ENCODE results near the gene DNM1.

Gene DNM1

GRCh38 chr9:128193469-128194096 lies 9.6 kb upstream of the DNM1 start:
- Histone ChIP-seq H3K4me1 (ENCODE audit: control extremely low read depth in 1 of 4, control insufficient read depth in 4 of 4, insufficient read depth in 4 of 4, low read length in 3 of 4) (peaks cover 0 to 37% (median 26%) of the 10 kb centered on the region in 4 experiments), H3K4me3 (ENCODE audit: control insufficient read depth in 1 of 7, extremely low read depth in 1 of 7, insufficient read depth in 4 of 7, low read depth in 2 of 7, low read length in 6 of 7) (no peak overlapping the region), H3K36me3 (ENCODE audit: control insufficient read depth in 4 of 4, insufficient read depth in 4 of 4, low read length in 3 of 4) (peaks cover 0 to 10% (median 2%) of the 10 kb centered on the region in 4 experiments), H3K27me3 (replicated peaks in 2 of 5; ENCODE audit: control insufficient read depth in 4 of 5, insufficient read depth in 5 of 5, low read length in 4 of 5) (no peaks in the 10 kb centered on the region), H3K9me3 (ENCODE audit: control extremely low read depth in 1 of 5, control insufficient read depth in 4 of 5, insufficient read depth in 2 of 5, low read depth in 1 of 5, low read length in 4 of 5) (no peaks in the 10 kb centered on the region), H3K27ac (ENCODE audit: insufficient read depth in 1 of 2, low read depth in 1 of 2, low read length in 2 of 2, poor library complexity in 1 of 2, severe bottlenecking in 2 of 2) (no peak overlapping the region)
- ChIA-PET CTCF (interaction anchor here (0.9 kb wide), 1 partner anchor 7 kb away, joined by 3 read pairs; no protein-coding TSS in a partner anchor), POLR2A (no interaction called here)
- no peak for DNase-seq
- WGBS (ENCODE audit: insufficient coverage) = 89% methylated on average over 13 of the region's 14 CpGs

GRCh38 chr9:128201441-128202369 lies 1.5 kb upstream of the DNM1 start:
- H3K36me3 ChIP-seq (ENCODE audit: control insufficient read depth in 4 of 4, insufficient read depth in 4 of 4, low read length in 3 of 4) = no peaks in the 10 kb centered on the region
- peaks cover 0 to 26% (median 14%) of the 10 kb centered on the region in 4 experiments for H3K4me1 ChIP-seq (ENCODE audit: control extremely low read depth in 1 of 4, control insufficient read depth in 4 of 4, insufficient read depth in 4 of 4, low read length in 3 of 4)
- CTCF ChIA-PET = interaction anchor here (0.9 to 7.1 kb wide), 2 partner anchors 9 to 12 kb away, joined by 3 to 27 read pairs; partner anchors contain the start of gene CIZ1
- no peak for DNase-seq
- no peak overlapping the region for H3K27ac ChIP-seq (ENCODE audit: insufficient read depth in 1 of 2, low read depth in 1 of 2, low read length in 2 of 2, poor library complexity in 1 of 2, severe bottlenecking in 2 of 2)
- H3K27me3 ChIP-seq (replicated peaks in 2 of 5; ENCODE audit: control insufficient read depth in 4 of 5, insufficient read depth in 5 of 5, low read length in 4 of 5) = no peaks in the 10 kb centered on the region
- POLR2A ChIA-PET = no interaction called here
- H3K9me3 ChIP-seq (ENCODE audit: control extremely low read depth in 1 of 5, control insufficient read depth in 4 of 5, insufficient read depth in 2 of 5, low read depth in 1 of 5, low read length in 4 of 5) = no peaks in the 10 kb centered on the region
- 98% methylated on average over 10 of the region's 13 CpGs for WGBS (ENCODE audit: insufficient coverage)
- H3K4me3 ChIP-seq (ENCODE audit: control insufficient read depth in 1 of 7, extremely low read depth in 1 of 7, insufficient read depth in 4 of 7, low read depth in 2 of 7, low read length in 6 of 7) = no peak overlapping the region

- ChIA-PET CTCF (interaction anchor here (1.5 to 7.1 kb wide), 2 partner anchors 13 to 16 kb away, joined by 5 to 27 read pairs; partner anchors contain the start of gene CIZ1), POLR2A (no interaction called here)
- Histone ChIP-seq H3K36me3 (ENCODE audit: control insufficient read depth in 4 of 4, insufficient read depth in 4 of 4, low read length in 3 of 4) (no peaks in the 10 kb centered on the region), H3K27me3 (replicated peaks in 2 of 5; ENCODE audit: control insufficient read depth in 4 of 5, insufficient read depth in 5 of 5, low read length in 4 of 5) (no peaks in the 10 kb centered on the region), H3K4me3 (ENCODE audit: control insufficient read depth in 1 of 7, extremely low read depth in 1 of 7, insufficient read depth in 4 of 7, low read depth in 2 of 7, low read length in 6 of 7) (peak overlapping the region in 4 of 7 experiments; percentile 72 to 84 (median 76)), H3K9me3 (ENCODE audit: control extremely low read depth in 1 of 5, control insufficient read depth in 4 of 5, insufficient read depth in 2 of 5, low read depth in 1 of 5, low read length in 4 of 5) (no peaks in the 10 kb centered on the region), H3K4me1 (ENCODE audit: control extremely low read depth in 1 of 4, control insufficient read depth in 4 of 4, insufficient read depth in 4 of 4, low read length in 3 of 4) (peaks cover 0 to 26% (median 14%) of the 10 kb centered on the region in 4 experiments), H3K27ac (ENCODE audit: insufficient read depth in 1 of 2, low read depth in 1 of 2, low read length in 2 of 2, poor library complexity in 1 of 2, severe bottlenecking in 2 of 2) (no peak overlapping the region)
- DNase-seq = no peak
- 14% methylated on average over 1 of the region's 2 CpGs for WGBS (ENCODE audit: insufficient coverage)
Observed at GRCh38 chr9:128202648-128203023, 543 bp upstream of the DNM1 start.

GRCh38 chr9:128203707-128204551 lies 750 bp downstream of the DNM1 start:
- peak in 2 of 3 donors; percentile 58 to 65 for DNase-seq
- ChIA-PET CTCF (interaction anchor here (0.7 to 7.1 kb wide), 3 partner anchors 12 to 17 kb away, joined by 3 to 27 read pairs (median 5); partner anchors contain the start of gene CIZ1), POLR2A (no interaction called here)
- Histone ChIP-seq H3K36me3 (ENCODE audit: control insufficient read depth in 4 of 4, insufficient read depth in 4 of 4, low read length in 3 of 4) (no peaks in the 10 kb centered on the region), H3K27ac (ENCODE audit: insufficient read depth in 1 of 2, low read depth in 1 of 2, low read length in 2 of 2, poor library complexity in 1 of 2, severe bottlenecking in 2 of 2) (no peak overlapping the region), H3K4me1 (ENCODE audit: control extremely low read depth in 1 of 4, control insufficient read depth in 4 of 4, insufficient read depth in 4 of 4, low read length in 3 of 4) (peaks cover 0 to 26% (median 14%) of the 10 kb centered on the region in 4 experiments), H3K27me3 (replicated peaks in 2 of 5; ENCODE audit: control insufficient read depth in 4 of 5, insufficient read depth in 5 of 5, low read length in 4 of 5) (no peaks in the 10 kb centered on the region), H3K4me3 (ENCODE audit: control insufficient read depth in 1 of 7, extremely low read depth in 1 of 7, insufficient read depth in 4 of 7, low read depth in 2 of 7, low read length in 6 of 7) (peak overlapping the region; percentile 26 to 84 (median 72)), H3K9me3 (ENCODE audit: control extremely low read depth in 1 of 5, control insufficient read depth in 4 of 5, insufficient read depth in 2 of 5, low read depth in 1 of 5, low read length in 4 of 5) (no peaks in the 10 kb centered on the region)
- WGBS (ENCODE audit: insufficient coverage) = under 1% methylated on average over 21 of the region's 67 CpGs

GRCh38 chr9:128204858-128205257 lies 1.7 kb downstream of the DNM1 start:
- WGBS (ENCODE audit: insufficient coverage) = 89% methylated on average over 4 of the region's 7 CpGs
- H3K27ac ChIP-seq (ENCODE audit: insufficient read depth in 1 of 2, low read depth in 1 of 2, low read length in 2 of 2, poor library complexity in 1 of 2, severe bottlenecking in 2 of 2) = no peak overlapping the region
- POLR2A ChIA-PET = no interaction called here
- no peaks in the 10 kb centered on the region for H3K27me3 ChIP-seq (replicated peaks in 2 of 5; ENCODE audit: control insufficient read depth in 4 of 5, insufficient read depth in 5 of 5, low read length in 4 of 5)
- peak overlapping the region in 1 of 7 experiments; percentile 69 for H3K4me3 ChIP-seq (ENCODE audit: control insufficient read depth in 1 of 7, extremely low read depth in 1 of 7, insufficient read depth in 4 of 7, low read depth in 2 of 7, low read length in 6 of 7)
- H3K4me1 ChIP-seq (ENCODE audit: control extremely low read depth in 1 of 4, control insufficient read depth in 4 of 4, insufficient read depth in 4 of 4, low read length in 3 of 4) = peaks cover 0 to 26% (median 14%) of the 10 kb centered on the region in 4 experiments
- DNase-seq = no peak
- CTCF ChIA-PET = interaction anchor here (0.7 kb wide), 1 partner anchor 12 kb away, joined by 3 read pairs; no protein-coding TSS in a partner anchor
- no peaks in the 10 kb centered on the region for H3K9me3 ChIP-seq (ENCODE audit: control extremely low read depth in 1 of 5, control insufficient read depth in 4 of 5, insufficient read depth in 2 of 5, low read depth in 1 of 5, low read length in 4 of 5)
- no peaks in the 10 kb centered on the region for H3K36me3 ChIP-seq (ENCODE audit: control insufficient read depth in 4 of 4, insufficient read depth in 4 of 4, low read length in 3 of 4)

GRCh38 chr9:128205296-128205944 lies 2.2 kb downstream of the DNM1 start:
- H3K27me3 ChIP-seq (replicated peaks in 2 of 5; ENCODE audit: control insufficient read depth in 4 of 5, insufficient read depth in 5 of 5, low read length in 4 of 5) = no peaks in the 10 kb centered on the region
- no peaks in the 10 kb centered on the region for H3K9me3 ChIP-seq (ENCODE audit: control extremely low read depth in 1 of 5, control insufficient read depth in 4 of 5, insufficient read depth in 2 of 5, low read depth in 1 of 5, low read length in 4 of 5)
- H3K4me1 ChIP-seq (ENCODE audit: control extremely low read depth in 1 of 4, control insufficient read depth in 4 of 4, insufficient read depth in 4 of 4, low read length in 3 of 4) = peaks cover 0 to 26% (median 14%) of the 10 kb centered on the region in 4 experiments
- ChIA-PET CTCF (no interaction called here), POLR2A (no interaction called here)
- H3K36me3 ChIP-seq (ENCODE audit: control insufficient read depth in 4 of 4, insufficient read depth in 4 of 4, low read length in 3 of 4) = no peaks in the 10 kb centered on the region
- no peak overlapping the region for H3K4me3 ChIP-seq (ENCODE audit: control insufficient read depth in 1 of 7, extremely low read depth in 1 of 7, insufficient read depth in 4 of 7, low read depth in 2 of 7, low read length in 6 of 7)
- H3K27ac ChIP-seq (ENCODE audit: insufficient read depth in 1 of 2, low read depth in 1 of 2, low read length in 2 of 2, poor library complexity in 1 of 2, severe bottlenecking in 2 of 2) = no peak overlapping the region
- 89% methylated on average over 16 of the region's 16 CpGs for WGBS (ENCODE audit: insufficient coverage)
- DNase-seq = no peak
